Loucy (cell line): Measurements from ENCODE around the gene ZNF556.

ENCODE experiments used
- H2AFZ ChIP-seq: fragments of 200-600 bp; sonication (generic); 2 replicates; pipeline ENCODE4 v1.6.0; 2016; ENCODE audit warnings: antibody characterized with exemption, mild to moderate bottlenecking, low read length, moderate library complexity
- H3F3A ChIP-seq: fragments of 200-600 bp; 2 replicates; pipeline ENCODE4 v1.6.0; 2016; ENCODE audit warnings: antibody characterized with exemption, low read depth, mild to moderate bottlenecking
- H3K27me3 ChIP-seq: fragments of 200-600 bp; sonication (generic); 2 replicates; pipeline ENCODE4 v1.6.1; 2014; ENCODE audit warnings: low read length, mild to moderate bottlenecking; ENCODE audit not compliant: insufficient read depth, poor library complexity, severe bottlenecking
- H3K36me3 ChIP-seq: fragments of 200-600 bp; sonication (generic); 2 replicates; pipeline ENCODE4 v1.6.1; 2016; ENCODE audit warnings: low read length; ENCODE audit not compliant: insufficient read depth
- H3K4me1 ChIP-seq: fragments of 200-600 bp; sonication (generic); 2 replicates; pipeline ENCODE4 v1.5.1; 2014; ENCODE audit warnings: low read length, mild to moderate bottlenecking; ENCODE audit not compliant: insufficient read depth, poor library complexity, severe bottlenecking
- H3K4me2 ChIP-seq: fragments of 200-600 bp; sonication (generic); 2 replicates; pipeline ENCODE4 v1.6.0; 2014; ENCODE audit warnings: antibody characterized with exemption, low read length, low read depth, mild to moderate bottlenecking; ENCODE audit not compliant: poor library complexity, severe bottlenecking
- H3K4me3 ChIP-seq: fragments of 200-600 bp; sonication (generic); 2 replicates; pipeline ENCODE4 v1.5.1; 2014; ENCODE audit warnings: low read length, mild to moderate bottlenecking, mixed read lengths; ENCODE audit not compliant: poor library complexity, severe bottlenecking
- H3K79me2 ChIP-seq: fragments of 200-600 bp; sonication (generic); 2 replicates; pipeline ENCODE4 v1.6.1; 2014; ENCODE audit warnings: low read length; ENCODE audit not compliant: insufficient read depth
- H3K9ac ChIP-seq: fragments of 200-600 bp; sonication (generic); 2 replicates; pipeline ENCODE4 v1.6.0; 2014; ENCODE audit warnings: mild to moderate bottlenecking, low read depth, low read length, moderate library complexity; ENCODE audit not compliant: poor library complexity, severe bottlenecking
- H3K9me2 ChIP-seq: fragments of 200-600 bp; sonication (generic); replicated peaks from 2 replicates; pipeline ENCODE4 v1.6.1; 2016; ENCODE audit warnings: low read depth, low read length, mixed read lengths
- H3K9me3 ChIP-seq: fragments of 200-600 bp; sonication (generic); 2 replicates; pipeline ENCODE4 v1.6.1; 2014; ENCODE audit warnings: mild to moderate bottlenecking, antibody characterized with exemption, low read length, low read depth; ENCODE audit not compliant: insufficient read depth
- H4K20me1 ChIP-seq: fragments of 200-600 bp; sonication (generic); 2 replicates; pipeline ENCODE4 v1.6.0; 2014; ENCODE audit warnings: antibody characterized with exemption, low read length, mild to moderate bottlenecking; ENCODE audit not compliant: insufficient read depth, poor library complexity, severe bottlenecking
- CTCF ChIP-seq: fragments of 200-600 bp; sonication (generic); conservative IDR thresholded peaks from 2 replicates; pipeline ENCODE4 v1.5.1; 2014; ENCODE audit warnings: mild to moderate bottlenecking, antibody characterized with exemption, low read length
- EZH2phosphoT487 ChIP-seq: fragments of 200-600 bp; IDR thresholded peaks from 2 replicates; pipeline ENCODE4 v1.6.1; 2018; ENCODE audit warnings: antibody characterized with exemption, mild to moderate bottlenecking, moderate library complexity, borderline replicate concordance

ZNF556 gene

GRCh38 chr19:2905918-2906519 is 38.9 kb downstream of the ZNF556 start:
- Histone ChIP-seq H3K27me3 (no peaks in the 10 kb centered on the region), H3K4me2 (no peak overlapping the region), H3F3A (no peaks in the 10 kb centered on the region), H3K4me3 (no peak overlapping the region), H3K9me2 (no peaks in the 10 kb centered on the region), H2AFZ (no peak overlapping the region), H3K36me3 (no peaks in the 10 kb centered on the region), H3K9me3 (no peaks in the 10 kb centered on the region), H3K79me2 (peaks cover 36% of the 10 kb centered on the region; the same call in 1 of the 2 replicates), H3K4me1 (peaks cover 15% of the 10 kb centered on the region), H4K20me1 (no peaks in the 10 kb centered on the region), H3K9ac (no peak overlapping the region)
- TF ChIP-seq CTCF (no peak), EZH2phosphoT487 (no peak)

- Histone ChIP-seq H3K27me3 (no peaks in the 10 kb centered on the region), H3K79me2 (peaks cover 34% of the 10 kb centered on the region; the same call in 1 of the 2 replicates), H3K4me3 (no peak overlapping the region), H3K36me3 (no peaks in the 10 kb centered on the region), H4K20me1 (no peaks in the 10 kb centered on the region), H3K9me3 (no peaks in the 10 kb centered on the region), H2AFZ (no peak overlapping the region), H3F3A (no peaks in the 10 kb centered on the region), H3K4me2 (no peak overlapping the region), H3K9ac (no peak overlapping the region), H3K4me1 (peaks cover 13% of the 10 kb centered on the region), H3K9me2 (no peaks in the 10 kb centered on the region)
- TF ChIP-seq EZH2phosphoT487 (no peak), CTCF (no peak)
These were observed 39.6 kb downstream of the ZNF556 start for GRCh38 chr19:2906631-2907195.

GRCh38 chr19:2912306-2912705 is 45.2 kb downstream of the ZNF556 start:
- Histone ChIP-seq H3K36me3 (peaks cover 18% of the 10 kb centered on the region; the same call in 1 of the 2 replicates), H3K4me2 (no peak overlapping the region), H4K20me1 (no peaks in the 10 kb centered on the region), H3K27me3 (no peaks in the 10 kb centered on the region), H3K4me1 (no peaks in the 10 kb centered on the region), H3F3A (no peaks in the 10 kb centered on the region), H3K9me2 (no peaks in the 10 kb centered on the region), H3K9ac (no peak overlapping the region), H3K9me3 (no peaks in the 10 kb centered on the region), H2AFZ (no peak overlapping the region), H3K79me2 (peaks cover 8% of the 10 kb centered on the region; the same call in 1 of the 2 replicates), H3K4me3 (no peak overlapping the region)
- TF ChIP-seq CTCF, result no peak
- no peak for TF ChIP-seq EZH2phosphoT487
